Measurements from ENCODE around the gene DDX27.
A peak's percentile ranks its signal among the peaks of the same experiment; 100 is the strongest.

Gene DDX27

GRCh38 chr20:49275216-49275615, 56.0 kb downstream of the DDX27 start:
- H3K4me3 ChIP-seq (replicated peaks; ENCODE audit: low read depth, low read length), result peak overlapping the region; percentile 98
- H3K27me3 ChIP-seq (replicated peaks; ENCODE audit: control insufficient read depth, insufficient read depth, low read length), result no peaks in the 10 kb centered on the region
- TF ChIP-seq CTCF (IDR thresholded peaks at IDR 0.05; ENCODE audit: insufficient read depth, low read length, poor library complexity, severe bottlenecking), result no peak
- peaks cover 16% of the 10 kb centered on the region for H3K36me3 ChIP-seq (ENCODE audit: control insufficient read depth, insufficient read depth, low read length)
- DNase-seq (ENCODE audit: extremely low read depth, insufficient read length), result no peak

- Histone ChIP-seq H3K36me3 (ENCODE audit: control insufficient read depth, insufficient read depth, low read length) (peaks cover 18% of the 10 kb centered on the region), H3K27me3 (replicated peaks; ENCODE audit: control insufficient read depth, insufficient read depth, low read length) (no peaks in the 10 kb centered on the region), H3K4me3 (replicated peaks; ENCODE audit: low read depth, low read length) (peak overlapping the region; percentile 98)
- no peak for DNase-seq (ENCODE audit: extremely low read depth, insufficient read length)
- no peak for TF ChIP-seq CTCF (IDR thresholded peaks at IDR 0.05; ENCODE audit: insufficient read depth, low read length, poor library complexity, severe bottlenecking)
These were observed 56.4 kb downstream of the DDX27 start for GRCh38 chr20:49275636-49276035.

DNA sequence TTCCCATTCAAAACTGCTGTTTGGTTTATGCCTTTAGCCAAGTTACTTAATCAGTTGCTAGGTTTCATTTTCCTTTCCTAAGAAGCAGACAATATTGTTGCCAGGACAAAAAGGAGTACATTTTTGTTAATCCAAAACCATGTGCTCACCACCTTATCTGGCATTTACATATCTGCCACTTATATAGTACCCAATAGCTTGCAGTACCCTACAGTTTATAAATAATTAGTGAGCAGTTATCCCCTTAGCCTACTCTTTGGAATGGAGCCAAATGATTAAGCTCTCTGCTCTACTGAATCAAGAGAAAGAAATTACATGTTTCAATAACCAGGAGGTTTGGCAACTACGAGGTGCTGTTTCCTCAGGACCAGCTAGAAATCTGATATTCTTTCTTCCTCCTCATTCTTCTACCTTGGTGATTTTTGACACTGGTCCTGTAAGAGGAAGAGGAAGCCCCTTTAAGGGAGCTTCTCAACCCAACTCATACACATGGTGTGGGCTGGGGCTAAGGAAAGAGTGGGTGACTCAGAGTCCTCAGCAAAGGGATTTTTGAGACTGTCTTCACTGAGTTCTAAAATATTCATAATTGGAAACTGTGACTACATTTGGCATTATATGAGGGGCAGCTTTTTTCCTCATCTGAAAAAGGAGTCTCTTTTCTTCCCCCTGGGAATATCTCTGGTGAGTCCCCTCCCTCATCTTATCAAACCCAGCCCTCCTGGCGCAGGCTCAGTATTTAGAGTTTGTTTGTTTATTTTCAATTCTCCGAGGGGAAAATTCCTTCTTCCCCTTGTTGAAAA, 57.1 kb downstream of the DDX27 start:
- Histone ChIP-seq H3K27me3 (replicated peaks; ENCODE audit: control insufficient read depth, insufficient read depth, low read length) (no peaks in the 10 kb centered on the region), H3K4me3 (replicated peaks; ENCODE audit: low read depth, low read length) (peak overlapping the region; percentile 98), H3K36me3 (ENCODE audit: control insufficient read depth, insufficient read depth, low read length) (peaks cover 17% of the 10 kb centered on the region)
- no peak for TF ChIP-seq CTCF (IDR thresholded peaks at IDR 0.05; ENCODE audit: insufficient read depth, low read length, poor library complexity, severe bottlenecking)
- DNase-seq (ENCODE audit: extremely low read depth, insufficient read length), result no peak

DNA sequence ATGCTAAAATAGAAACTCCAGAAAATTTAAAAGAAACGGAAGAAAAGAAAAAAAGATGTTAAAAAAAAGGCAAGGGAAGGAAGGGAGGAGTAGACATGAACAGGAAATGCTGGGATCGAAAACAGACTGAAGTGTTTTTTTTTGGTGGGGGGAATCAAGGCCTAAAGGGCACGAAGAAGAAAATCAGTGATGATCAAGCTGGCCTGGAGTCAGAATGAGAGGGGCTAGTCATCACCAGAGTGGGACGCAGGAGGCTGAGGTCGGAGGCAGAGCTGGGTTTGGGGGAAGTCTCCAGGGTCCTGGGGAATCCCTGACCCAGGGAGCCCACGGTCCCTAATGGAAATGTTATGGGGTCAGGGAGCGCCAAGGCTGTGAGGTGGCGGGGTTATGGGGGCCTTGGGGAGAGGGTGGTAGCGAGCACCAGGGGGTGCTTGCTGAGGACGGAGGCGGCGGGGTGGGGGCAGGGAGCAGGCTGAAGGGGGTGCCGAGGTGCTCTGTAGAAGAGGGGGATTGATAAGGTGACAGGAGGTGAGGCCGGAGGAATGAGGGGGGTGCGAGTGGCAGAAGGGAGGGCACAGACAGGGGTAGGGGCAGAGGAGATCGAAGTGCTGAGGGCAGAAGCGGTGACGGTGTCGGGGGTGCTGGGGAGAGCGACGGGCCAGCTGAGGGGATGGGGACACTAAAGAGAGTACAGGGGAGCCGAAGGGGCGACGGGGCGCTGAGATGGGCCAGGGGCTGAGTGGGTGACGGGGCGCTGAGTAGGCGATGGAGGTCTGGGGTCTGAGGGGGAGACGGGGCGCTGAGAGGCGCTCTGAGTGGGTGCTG, 58.0 kb downstream of the DDX27 start:
- H3K27me3 ChIP-seq (replicated peaks; ENCODE audit: control insufficient read depth, insufficient read depth, low read length), result no peaks in the 10 kb centered on the region
- H3K36me3 ChIP-seq (ENCODE audit: control insufficient read depth, insufficient read depth, low read length), result peaks cover 22% of the 10 kb centered on the region
- peak overlapping the region; percentile 98 for H3K4me3 ChIP-seq (replicated peaks; ENCODE audit: low read depth, low read length)
- peak; percentile 51 for DNase-seq (ENCODE audit: extremely low read depth, insufficient read length)
- TF ChIP-seq CTCF (IDR thresholded peaks at IDR 0.05; ENCODE audit: insufficient read depth, low read length, poor library complexity, severe bottlenecking), result no peak

DNA sequence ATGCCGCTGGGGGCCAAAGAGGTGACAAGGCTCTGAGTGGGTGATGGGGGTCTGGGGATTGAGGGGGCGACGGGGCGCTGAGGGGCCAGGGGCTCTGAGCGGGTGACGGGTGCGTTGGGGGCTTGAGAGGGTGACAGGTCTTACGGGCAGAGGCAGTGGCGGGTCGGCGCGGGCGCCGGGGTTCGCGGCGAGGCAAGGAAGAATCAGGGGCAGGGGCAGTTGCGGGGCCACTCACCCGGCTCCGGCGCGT, 58.5 kb downstream of the DDX27 start:
- Histone ChIP-seq H3K4me3 (replicated peaks; ENCODE audit: low read depth, low read length) (peak overlapping the region; percentile 98), H3K27me3 (replicated peaks; ENCODE audit: control insufficient read depth, insufficient read depth, low read length) (no peaks in the 10 kb centered on the region), H3K36me3 (ENCODE audit: control insufficient read depth, insufficient read depth, low read length) (peaks cover 27% of the 10 kb centered on the region)
- DNase-seq (ENCODE audit: extremely low read depth, insufficient read length), result no peak
- TF ChIP-seq CTCF (IDR thresholded peaks at IDR 0.05; ENCODE audit: insufficient read depth, low read length, poor library complexity, severe bottlenecking), result no peak
